Measurements from ENCODE around the gene MYL12B.

The MYL12B gene

DNA sequence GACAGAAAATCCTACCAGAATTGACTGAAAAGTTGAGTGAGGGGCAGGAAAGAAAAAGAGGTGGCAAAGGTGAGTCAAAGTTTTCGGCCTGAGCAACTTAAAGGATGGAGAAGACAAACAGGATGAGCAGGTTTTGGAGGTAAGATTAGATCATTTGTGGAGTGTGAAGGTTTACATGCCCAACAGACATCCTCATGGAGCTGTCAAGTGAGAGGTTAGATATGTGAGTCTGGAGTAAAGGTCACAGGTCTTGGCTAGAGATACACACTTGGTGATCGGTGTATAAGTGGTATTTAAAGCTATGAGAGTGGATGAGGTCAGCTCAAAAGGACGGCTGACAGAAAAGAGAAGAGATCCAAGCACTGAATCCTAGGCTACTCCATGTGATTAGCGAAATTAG is 25.5 kb upstream of the MYL12B start:
- no peak for FAIRE-seq

DNA sequence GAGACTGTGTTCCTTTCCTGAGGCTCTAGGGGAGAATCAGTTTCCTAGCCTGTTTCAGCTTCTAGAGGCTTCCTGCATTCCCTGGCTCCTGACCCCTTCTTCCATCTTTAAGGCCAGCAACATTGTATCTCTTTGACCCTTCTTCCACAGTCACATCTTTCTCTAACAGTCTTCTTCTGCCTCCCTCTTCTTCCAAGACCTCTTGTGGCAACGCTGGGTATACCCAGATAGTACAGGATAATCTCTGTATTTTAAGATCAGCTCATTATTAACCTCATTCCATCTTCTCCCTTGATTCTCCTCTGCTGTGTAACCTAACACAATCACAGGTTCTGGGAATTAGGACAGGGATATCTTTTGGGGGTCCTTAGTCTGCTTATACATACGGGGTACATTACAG is 23.2 kb upstream of the MYL12B start:
- FAIRE-seq, result no peak

DNA sequence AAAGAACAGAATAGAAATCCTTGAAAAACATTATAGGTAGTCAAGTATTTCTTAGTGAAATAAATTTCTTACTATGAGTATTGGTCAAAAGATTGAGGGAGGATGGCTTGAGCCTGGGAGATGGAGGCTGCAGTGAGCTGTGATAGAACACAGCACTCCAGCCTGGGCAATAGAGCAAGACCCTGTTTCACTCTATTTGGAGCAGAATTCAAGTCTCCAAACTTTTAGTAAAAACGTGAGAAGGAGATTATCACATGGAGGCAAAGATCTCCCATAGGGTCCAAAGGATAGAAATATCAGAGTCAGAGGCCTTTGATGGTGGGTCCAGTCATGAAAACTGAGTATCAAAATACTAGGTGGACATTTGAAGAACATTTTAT is 16.8 kb upstream of the MYL12B start:
- FAIRE-seq, result no peak

GRCh38 chr18:3245853-3246634 is 15.9 kb upstream of the MYL12B start:
- no peak for FAIRE-seq

GRCh38 chr18:3246635-3247239 is 15.2 kb upstream of the MYL12B start:
- no peak for FAIRE-seq

DNA sequence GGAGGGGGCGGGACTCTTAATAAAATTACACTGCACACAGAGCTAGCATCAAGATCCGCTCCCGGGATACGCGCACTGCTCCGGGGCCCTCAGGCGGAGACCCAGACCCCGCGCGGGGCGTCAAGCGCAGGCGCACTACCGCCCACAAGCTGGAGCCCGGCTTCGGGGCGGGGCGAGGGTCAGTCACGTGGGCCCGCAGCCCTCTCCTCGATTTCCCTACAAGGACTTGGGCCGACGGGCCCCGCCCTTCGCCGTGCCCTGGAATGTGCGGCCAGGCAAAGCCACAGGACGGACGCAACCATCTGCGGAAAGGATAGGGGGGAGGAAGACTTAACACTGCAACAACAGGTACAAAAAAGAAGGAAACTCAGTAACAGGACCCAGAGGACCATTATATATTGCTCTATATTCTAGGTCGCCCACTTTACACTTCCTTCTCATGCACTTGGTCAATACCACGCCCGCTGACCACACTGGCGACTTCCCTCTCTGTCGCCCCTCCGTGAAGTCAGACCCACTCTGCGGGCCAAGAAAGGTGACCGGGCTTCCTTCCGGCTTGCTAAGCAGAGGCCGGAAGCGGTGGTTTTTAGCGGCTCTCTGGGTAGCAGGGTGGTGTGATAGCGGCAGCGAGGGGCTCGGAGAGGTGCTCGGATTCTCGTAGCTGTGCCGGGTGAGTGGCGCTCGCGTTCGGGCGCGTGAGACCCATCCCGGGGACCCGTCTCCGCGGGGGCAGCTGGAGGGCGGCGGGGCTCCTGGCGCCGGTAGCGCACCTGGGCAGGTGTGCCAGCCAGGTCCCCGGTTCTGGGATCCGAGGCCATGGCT is 14.5 kb upstream of the MYL12B start, which contains the start of gene MYL12A:
Gene MYL12A (plus strand): TSS at position 562 of the 822 bp plus-strand sequence. CDS start 5,447 bp downstream, outside the sequence.
- peak; percentile 93 for FAIRE-seq

- FAIRE-seq, result no peak
Measured at GRCh38 chr18:3248062-3248657, 13.8 kb upstream of the MYL12B start.

- FAIRE-seq, result no peak
Measured at GRCh38 chr18:3248658-3249359, 13.1 kb upstream of the MYL12B start.

GRCh38 chr18:3250237-3251107 is 11.5 kb upstream of the MYL12B start:
- no peak for FAIRE-seq

DNA sequence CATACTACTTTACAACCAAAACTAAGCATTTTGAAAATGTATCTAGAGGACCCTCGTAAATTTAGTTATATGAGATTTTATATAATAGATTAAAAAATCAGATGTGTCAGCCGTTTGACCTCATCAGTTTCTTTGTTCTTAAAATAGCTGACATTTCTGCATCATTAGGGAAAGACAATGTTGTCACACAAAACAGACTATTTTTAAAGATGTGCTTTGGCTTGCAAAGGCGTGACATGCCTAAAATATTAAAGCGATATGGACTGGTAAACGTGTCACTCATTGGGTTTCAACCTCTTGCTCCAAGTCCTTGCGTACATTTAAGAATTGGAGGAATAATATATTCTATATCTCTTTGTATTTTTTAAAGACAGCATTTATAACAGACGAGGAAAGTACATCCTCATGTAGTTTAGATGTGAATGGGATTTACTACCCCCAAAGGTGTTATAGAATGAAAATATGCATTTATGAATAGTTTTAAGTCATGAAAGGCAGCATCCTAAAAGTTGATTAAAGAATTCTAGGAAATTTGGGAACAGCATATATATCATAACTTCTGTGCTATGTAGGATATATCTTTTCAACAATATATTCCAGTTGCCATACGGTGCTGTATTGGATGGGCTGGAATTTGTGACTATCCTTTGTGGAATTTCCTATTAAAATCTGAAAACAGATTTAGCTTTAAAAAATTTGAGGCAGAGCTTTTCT is 10.5 kb upstream of the MYL12B start:
- FAIRE-seq, result peak; percentile 3

DNA sequence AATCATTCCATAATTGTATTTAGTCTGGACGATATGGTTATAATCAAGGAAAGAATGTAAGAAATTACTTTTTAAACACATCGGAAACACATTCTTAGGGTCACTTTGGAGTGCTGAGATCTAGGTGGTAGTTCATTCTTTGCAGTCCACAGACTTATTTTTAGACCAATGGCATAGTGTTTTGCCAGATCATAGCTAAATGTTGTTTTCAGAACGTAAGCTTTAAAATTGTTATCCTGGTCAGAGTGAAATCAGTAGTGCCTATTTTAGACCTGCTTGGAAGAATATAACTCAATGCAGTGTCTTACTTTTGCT is 10.0 kb upstream of the MYL12B start:
- peak; percentile 92 for FAIRE-seq

DNA sequence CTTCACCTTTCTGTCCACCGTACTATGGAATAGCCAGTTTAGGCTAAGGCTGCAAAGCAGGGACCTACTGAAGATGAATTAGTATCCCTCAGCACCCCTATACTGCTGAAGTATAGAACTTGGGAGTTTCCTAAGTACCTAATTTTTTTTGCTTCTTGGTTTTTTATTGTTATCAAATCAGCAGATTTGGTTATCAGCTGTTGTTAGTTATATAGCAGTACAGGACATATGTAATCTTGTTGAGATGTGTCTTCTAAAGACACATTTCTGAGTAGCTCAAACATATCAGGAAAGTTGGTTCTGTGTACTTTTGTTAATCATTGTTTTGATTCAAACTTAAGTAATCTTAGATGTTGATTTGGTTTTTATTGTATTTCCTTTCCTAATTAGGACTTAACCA is 9.1 kb upstream of the MYL12B start:
- FAIRE-seq, result no peak

DNA sequence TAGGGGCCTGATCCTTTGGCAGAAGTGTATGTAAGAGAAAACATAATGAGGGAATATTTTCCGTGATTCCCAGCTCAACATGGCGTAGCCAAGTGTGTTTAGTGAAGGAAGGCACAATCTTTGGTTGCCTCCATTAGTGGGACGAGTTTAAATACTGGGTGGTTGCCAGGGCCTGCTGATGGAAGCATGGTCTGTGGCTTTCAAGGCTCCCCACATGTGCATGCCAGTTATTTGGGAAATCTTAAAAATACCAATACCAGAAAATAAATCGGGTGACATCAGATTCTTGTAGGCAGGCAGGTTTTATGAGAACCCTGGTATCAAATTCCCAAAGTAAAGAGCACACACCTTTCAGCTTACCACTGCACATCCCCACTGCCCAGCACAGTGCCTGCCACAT is 7.2 kb upstream of the MYL12B start:
- FAIRE-seq, result no peak

DNA sequence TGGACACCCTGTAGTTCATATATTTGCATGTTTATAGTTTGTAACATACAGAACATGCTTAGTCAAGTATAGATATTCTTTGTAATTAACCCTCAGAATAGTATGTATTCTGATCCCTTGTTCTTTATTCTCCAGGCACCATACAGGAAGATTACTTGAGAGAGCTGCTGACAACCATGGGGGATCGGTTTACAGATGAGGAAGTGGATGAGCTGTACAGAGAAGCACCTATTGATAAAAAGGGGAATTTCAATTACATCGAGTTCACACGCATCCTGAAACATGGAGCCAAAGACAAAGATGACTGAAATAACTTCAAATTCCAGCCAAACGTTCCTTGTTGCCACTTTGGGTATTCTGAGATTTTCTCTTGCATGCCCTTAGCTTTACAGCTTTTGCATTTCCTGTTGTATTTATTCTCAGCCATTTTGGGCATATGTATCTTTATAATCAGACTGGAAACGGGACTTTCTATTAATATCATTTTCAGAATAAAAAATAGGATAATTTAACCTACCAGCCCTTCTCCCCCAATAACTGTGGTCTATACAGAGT is 6.2 kb upstream of the MYL12B start:
- FAIRE-seq, result no peak

GRCh38 chr18:3256693-3257626 is 5.0 kb upstream of the MYL12B start:
- no peak for FAIRE-seq

- no peak for FAIRE-seq
Measured at GRCh38 chr18:3257627-3258120, 4.3 kb upstream of the MYL12B start.

- no peak for FAIRE-seq
Measured at GRCh38 chr18:3260995-3261372, 949 bp upstream of the MYL12B start.

DNA sequence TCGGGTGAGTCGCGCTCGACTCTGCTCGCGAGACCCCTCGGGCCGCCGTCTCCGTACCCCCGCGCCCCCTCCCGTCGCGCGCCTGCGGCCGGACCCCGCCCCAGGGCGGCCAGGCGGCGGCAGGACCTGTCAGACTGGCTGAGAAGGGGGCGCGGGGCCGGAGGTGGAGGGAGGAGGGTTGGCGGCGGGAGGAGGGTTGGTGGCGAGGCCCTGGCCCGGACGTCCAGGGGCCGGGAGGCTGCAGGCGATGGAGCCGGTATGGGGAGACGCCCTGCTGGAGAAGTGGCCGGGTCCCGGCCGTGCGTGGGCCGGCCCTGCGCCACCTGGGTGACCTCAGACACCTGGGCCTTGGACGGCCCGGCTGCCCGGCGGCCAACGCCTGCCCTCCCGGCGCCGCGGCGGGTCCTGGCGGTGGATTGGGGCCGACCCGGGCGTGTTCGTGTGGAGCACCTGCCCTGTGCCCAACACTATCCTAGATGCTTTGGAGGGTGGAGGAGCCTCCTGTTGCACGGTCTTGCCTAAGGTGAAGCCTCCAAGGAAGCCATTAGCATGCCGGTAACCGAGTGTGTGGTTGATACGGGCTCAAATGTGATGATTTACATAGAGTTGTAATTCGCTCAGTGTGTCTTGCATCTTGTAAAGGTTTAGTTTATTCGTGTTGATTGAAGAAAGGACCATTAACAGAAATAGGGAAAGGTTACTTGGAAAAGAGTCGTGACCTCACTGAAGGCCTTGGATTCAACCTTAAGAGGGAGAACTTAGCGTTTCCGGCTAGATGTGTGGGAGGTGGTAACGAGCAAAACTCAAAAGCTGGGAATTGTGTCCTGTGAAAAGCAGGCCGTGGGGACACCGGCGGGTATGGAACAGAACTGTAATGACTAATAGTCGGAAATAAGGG is 550 bp downstream of the MYL12B start:
- no peak for FAIRE-seq

All from G401.6 (cell line).